ENCODE results near the gene INCENP. TPM values are rescaled to one million over a fixed set of nuclear protein-coding genes. Genes with fewer than 3 reads are reported as not detected.

The INCENP gene
- total and polyA plus RNA-seq, 10 of the 15 experiments (the other 5 are each of a cell fraction or from before 2014, with no cell fraction given): 1.4 to 96.8 (median 29.0) TPM

DNA sequence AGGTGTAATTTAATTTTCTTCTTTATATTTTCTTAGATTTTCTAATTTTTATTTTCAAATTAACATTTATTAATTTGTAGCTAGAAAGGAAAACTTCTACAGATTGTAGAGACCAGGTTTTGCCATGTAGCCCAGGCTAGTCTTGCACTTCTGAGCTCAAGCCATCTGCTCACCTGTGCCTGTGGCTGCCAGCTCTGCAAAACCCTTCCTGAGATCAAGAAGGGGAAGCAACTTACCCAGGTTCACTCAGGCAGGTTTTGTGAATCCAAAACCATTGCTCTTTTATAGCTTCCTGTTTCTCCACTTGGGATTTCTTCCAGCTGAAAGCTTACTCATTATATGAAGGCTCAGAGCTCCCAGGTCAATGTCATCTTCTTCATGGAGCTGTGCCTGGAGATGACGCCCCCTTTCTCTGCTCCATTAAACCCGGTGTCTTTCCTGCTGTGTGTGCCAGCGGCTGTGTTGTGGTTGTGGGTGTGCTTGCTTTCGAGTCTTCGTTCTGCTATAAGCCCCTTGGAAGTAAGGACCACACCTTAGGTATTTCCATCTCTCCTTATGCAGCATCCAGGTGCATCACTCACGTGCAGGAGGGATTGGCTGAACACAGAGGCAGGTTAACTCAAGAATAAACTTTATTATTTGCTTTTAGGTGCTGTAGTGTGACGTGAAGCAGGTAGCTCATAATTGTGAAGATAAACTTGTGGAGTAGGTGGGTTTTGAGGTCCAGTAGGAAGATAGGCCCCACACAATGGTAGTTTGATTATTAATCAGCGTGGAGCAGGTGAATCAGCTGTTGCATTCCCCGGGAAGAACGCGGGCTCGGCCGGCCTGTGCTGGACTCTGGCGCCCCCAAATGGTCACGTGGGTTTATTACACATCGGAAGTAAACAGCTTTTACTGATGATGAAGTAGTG is 42.2 kb upstream of the INCENP start (continued):
- TF ChIP-seq USF1 (IDR thresholded peaks at IDR 0.05; ENCODE audit: borderline replicate concordance, extremely low read length, insufficient read depth, low read depth, low read length): peak; percentile 45
- no peak for TF ChIP-seq SIX5 (IDR thresholded peaks at IDR 0.05; ENCODE audit: low read depth, low read length, severe bottlenecking)
- no peak for TF ChIP-seq SPI1 (IDR thresholded peaks at IDR 0.05; ENCODE audit: borderline replicate concordance, insufficient read depth, low read depth, low read length)
- TF ChIP-seq ZNF217 (IDR thresholded peaks at IDR 0.05): no peak
- no peak for TF ChIP-seq ZNF207 (IDR thresholded peaks at IDR 0.05; ENCODE audit: borderline replicate concordance)
- no peak for TF ChIP-seq STAT3 (IDR thresholded peaks at IDR 0.05; ENCODE audit: low read depth, low read length)
- no peak for TF ChIP-seq CBX5 (IDR thresholded peaks at IDR 0.05; ENCODE audit: low read depth)
- TF ChIP-seq BMI1 (IDR thresholded peaks at IDR 0.05; ENCODE audit: borderline replicate concordance): no peak
- no peak for TF ChIP-seq CBFB (IDR thresholded peaks at IDR 0.05; ENCODE audit: low read depth)

DNA sequence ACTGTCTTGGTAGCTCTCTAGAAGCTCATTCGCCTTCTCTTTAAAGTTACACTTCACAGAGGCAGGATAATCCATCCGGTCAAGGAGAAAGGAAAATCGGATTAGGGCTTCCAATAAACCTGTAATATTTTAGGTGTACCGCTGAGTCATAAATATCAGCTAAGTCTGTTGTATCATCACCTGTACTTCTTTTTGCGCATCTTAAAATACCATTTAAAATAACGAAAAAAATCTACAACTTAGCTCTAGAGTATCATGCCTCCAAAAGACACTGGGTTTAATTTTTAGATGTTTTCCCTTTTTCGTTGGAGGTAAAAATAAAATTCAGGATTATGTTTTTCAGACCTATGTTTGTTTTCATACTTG is 41.5 kb upstream of the INCENP start:
- H4K20me1 ChIP-seq (ENCODE audit: control insufficient read depth, insufficient read depth): no peaks in the 10 kb centered on the region
- ChIA-PET SMC1A (ENCODE audit: uncharacterized antibody, unreplicated experiment) (interaction anchor here (0.6 to 9.6 kb wide), 35 partner anchors 8 to 336 kb away, joined by 3 to 168 read pairs (median 6); partner anchors contain the start of genes FEN1, FTH1 and TMEM258), CTCF (interaction anchor here (0.6 to 11.8 kb wide), 71 partner anchors 9 to 461 kb away, joined by 3 to 321 read pairs (median 6); partner anchors contain the start of genes BEST1, FADS1, FADS3 and FEN1), POLR2A (interaction anchor here (0.7 to 1.8 kb wide), 2 partner anchors 184 to 285 kb away, joined by 3 to 7 read pairs; no protein-coding TSS in a partner anchor), RAD21 (ENCODE audit: unreplicated experiment) (interaction anchor here (0.7 to 6.8 kb wide), 42 partner anchors 8 to 335 kb away, joined by 3 to 175 read pairs (median 5); partner anchors contain the start of genes FEN1, FTH1, INCENP and TMEM258)
- no peak overlapping the region for H3K4me3 ChIP-seq
- DNase-seq (ENCODE audit: low read depth, low spot score): no peak
- H3K4me1 ChIP-seq (ENCODE audit: control insufficient read depth, insufficient read depth, low read length): peaks cover 5% of the 10 kb centered on the region; the same call in 1 of the 2 replicates
- H3K27me3 ChIP-seq (replicated peaks in 1 of 2; ENCODE audit: control insufficient read depth in 2 of 2, insufficient read depth in 2 of 2, low read length in 1 of 2): no peaks in the 10 kb centered on the region
- no peak for ATAC-seq
- H3K36me3 ChIP-seq (ENCODE audit: control insufficient read depth in 2 of 2, insufficient read depth in 2 of 2, low read length in 1 of 2): no peaks in the 10 kb centered on the region
- intact Hi-C loops (cut with micrococcal nuclease; ENCODE audit: unreplicated experiment) (loop anchor here (1.0 to 5.0 kb wide), 3 partner anchors 135 to 285 kb away; no protein-coding TSS in a partner anchor), in situ Hi-C loops (cut with MboI) (no loop called here)
- no peak overlapping the region for H2AFZ ChIP-seq (ENCODE audit: control insufficient read depth, low read depth, low read length)
- H3K79me2 ChIP-seq (ENCODE audit: control insufficient read depth, insufficient read depth, low read length): no peaks in the 10 kb centered on the region
- no TSS peak for BruUV-seq (replicated peaks)
- no peak overlapping the region for H3K27ac ChIP-seq (ENCODE audit: control insufficient read depth, insufficient read depth)
- H3K4me2 ChIP-seq (ENCODE audit: control insufficient read depth, insufficient read depth): no peak overlapping the region
- no peak for FAIRE-seq
- 25% methylated on average over 7 of the region's 7 CpGs for WGBS (ENCODE audit: insufficient coverage, insufficient replicate concordance, low lambda C conversion rate, missing lambda C conversion rate)
- no peaks in the 10 kb centered on the region for H3K9me3 ChIP-seq (replicated peaks; ENCODE audit: control insufficient read depth, insufficient read depth, low read length)
- H3K9ac ChIP-seq (ENCODE audit: control insufficient read depth, insufficient read depth, low read length): no peak overlapping the region
- TF ChIP-seq TBL1XR1 (IDR thresholded peaks at IDR 0.05; ENCODE audit: low read depth, low read length): no peak
- TF ChIP-seq ZNF592 (IDR thresholded peaks at IDR 0.05): no peak
- no peak for TF ChIP-seq HDAC6 (IDR thresholded peaks at IDR 0.05; ENCODE audit: unreplicated experiment)
- TF ChIP-seq RBBP5 (conservative IDR thresholded peaks at IDR 0.05): no peak
- no peak for TF ChIP-seq PML (IDR thresholded peaks at IDR 0.05; ENCODE audit: low read length)
- no peak for TF ChIP-seq MTA3 (IDR thresholded peaks at IDR 0.05; ENCODE audit: borderline replicate concordance, low read length)
- no peak for TF ChIP-seq PKNOX1 (IDR thresholded peaks at IDR 0.05)
